CD4-positive, alpha-beta T cell (primary cell): ENCODE results near the gene TNRC6A. TPM values are rescaled to one million over a fixed set of nuclear protein-coding genes. Genes with fewer than 3 reads are reported as not detected.

ENCODE experiments used
- ATAC-seq: fragments of 200-7000 bp; cut with Tn5 transposase; one replicate; pipeline ENCODE4 v1.10.0; 2022; ENCODE audit warnings: mild to moderate bottlenecking; ENCODE audit not compliant: poor library complexity
- CTCF ChIA-PET: fragments of 350-600 bp; sonication (Branson Sonifier 250); formaldehyde crosslinking; loops from one replicate; lab custom pipeline; 2021; ENCODE audit warnings: antibody characterized with exemption, inconsistent platforms; lab: Charles Lee
- POLR2A ChIA-PET: fragments of 350-600 bp; sonication (Branson Sonifier 250); formaldehyde crosslinking; loops from one replicate; lab custom pipeline; 2021; ENCODE audit warnings: antibody characterized with exemption, inconsistent platforms; lab: Charles Lee
- DNase-seq, 14 experiments: peaks; one replicate each; pipeline ENCODE4 v3.0.0-alpha.2; 2013 to 2020; ENCODE audit warnings: mixed read lengths in 2 of 14
- H3K27ac ChIP-seq, 2 donors: one replicate each; pipeline versions ENCODE4 v1.5.1 to v1.7.0; 2013; ENCODE audit warnings: low read length in 2 of 2, low read depth in 1 of 2, mild to moderate bottlenecking in 1 of 2
- H3K27me3 ChIP-seq, 2 experiments: 1 replicate in 1 of 2; 2 replicates in 1 of 2; pipeline versions ENCODE4 v1.6.1 to v1.7.0; 2013; ENCODE audit warnings: low read length in 2 of 2, control low read depth in 1 of 2, mild to moderate bottlenecking in 1 of 2, moderate library complexity in 1 of 2; ENCODE audit not compliant: insufficient read depth in 2 of 2, control insufficient read depth in 1 of 2
- H3K36me3 ChIP-seq: one replicate; pipeline ENCODE4 v1.6.1; 2013; ENCODE audit warnings: low read length, control low read depth; ENCODE audit not compliant: insufficient read depth
- H3K4me1 ChIP-seq: one replicate; pipeline ENCODE4 v1.6.1; 2013; ENCODE audit warnings: low read length, control low read depth; ENCODE audit not compliant: insufficient read depth
- H3K4me3 ChIP-seq: one replicate; pipeline ENCODE4 v1.5.1; 2013; ENCODE audit warnings: mild to moderate bottlenecking, low read length, moderate library complexity
- H3K9me3 ChIP-seq, 2 experiments: 1 replicate in 1 of 2; 2 replicates in 1 of 2; pipeline versions ENCODE4 v1.6.1 to v1.7.0; 2013; ENCODE audit warnings: low read length in 2 of 2, mild to moderate bottlenecking in 2 of 2, control low read depth in 1 of 2, moderate library complexity in 1 of 2; ENCODE audit not compliant: control insufficient read depth in 1 of 2, insufficient read depth in 1 of 2
- H3K27ac Mint-ChIP-seq: one replicate; pipeline ENCODE4 v1.8.0; 2020; ENCODE audit warnings: mixed read lengths
- H3K27me3 Mint-ChIP-seq: one replicate; pipeline ENCODE4 v1.8.0; 2021; ENCODE audit warnings: mixed read lengths
- H3K36me3 Mint-ChIP-seq: one replicate; pipeline ENCODE4 v1.8.0; 2021; ENCODE audit warnings: low read depth, mixed read lengths
- H3K4me1 Mint-ChIP-seq: one replicate; pipeline ENCODE4 v1.8.0; 2021; ENCODE audit warnings: low read depth, mixed read lengths
- H3K4me3 Mint-ChIP-seq: one replicate; pipeline ENCODE4 v1.8.0; 2020; ENCODE audit warnings: mild to moderate bottlenecking, mixed read lengths
- H3K9me3 Mint-ChIP-seq: one replicate; pipeline ENCODE4 v1.8.0; 2020; ENCODE audit warnings: mixed read lengths
- CTCF ChIP-seq: fragments of 200-600 bp; IDR thresholded peaks from one replicate; pipeline ENCODE4 v1.8.0; 2022; ENCODE audit warnings: antibody characterized with exemption, mild to moderate bottlenecking
- intact Hi-C, 2 experiments: fragments of 100-400 bp; cut with DNase I in 1 of 2; cut with micrococcal nuclease in 1 of 2; formaldehyde crosslinking; loops; one replicate each; pipeline versions ENCODE4 v1.15.1 to v1.9.0; 2023 to 2025; cut with DNase I, micrococcal nuclease
- total RNA-seq, 174 experiments: library from RNA in 2 of 174; stranded (reverse) in 2 of 174; gene quantifications; one replicate each; pipeline ENCODE4 v1.2.3 and lab custom pipeline; 2021 to 2026

The TNRC6A gene
- total RNA-seq, 2 experiments from 2014 or later = 70.4 to 74.6 TPM

GRCh38 chr16:24875466-24875865, 146.0 kb downstream of the TNRC6A start:
- Mint-ChIP-seq H3K27me3 (peaks cover 5% of the 10 kb centered on the region), H3K4me3 (no peak overlapping the region)

More at GRCh38 chr16:24875466-24875865, 146.0 kb downstream of the TNRC6A start:
- POLR2A ChIA-PET = no interaction called here
- H3K4me1 Mint-ChIP-seq = no peaks in the 10 kb centered on the region
- CTCF ChIA-PET = no interaction called here
- no peaks in the 10 kb centered on the region for H3K27me3 ChIP-seq
- intact Hi-C loops = no loop called here
- H3K27ac ChIP-seq = no peak overlapping the region
- no peaks in the 10 kb centered on the region for H3K36me3 Mint-ChIP-seq
- ATAC-seq = no peak
- no peak for DNase-seq
- H3K9me3 ChIP-seq = no peaks in the 10 kb centered on the region
- no peak overlapping the region for H3K4me3 ChIP-seq
- TF ChIP-seq CTCF = no peak
- H3K27ac Mint-ChIP-seq = no peak overlapping the region
- H3K36me3 ChIP-seq = no peaks in the 10 kb centered on the region
- H3K9me3 Mint-ChIP-seq = no peaks in the 10 kb centered on the region
- no peaks in the 10 kb centered on the region for H3K4me1 ChIP-seq

Other genes with a start within 250 kb of the TNRC6A start
- gene RBBP6, start 190.1 kb upstream of the TNRC6A start, total RNA-seq = 100 to 1,000 TPM; 178 TPM
- gene SLC5A11, start 116.3 kb downstream of the TNRC6A start, total RNA-seq = under 1 TPM; 0.11 to 0.44 TPM